Cardiac atrium fibroblast (primary cell): ENCODE data around the gene CMKLR1. TPM values are rescaled to one million over a fixed set of nuclear protein-coding genes. Genes with fewer than 3 reads are reported as not detected.

Source experiments
- total RNA-seq: library from RNA; depleted of rRNA; stranded (reverse); fragments of >200 nt; gene quantifications from 2 replicates; pipeline ENCODE4 v1.2.3, GENCODE V29; 2015

CMKLR1 gene
- total RNA-seq: 0.18 and 0.32 TPM in 2 replicates

GRCh38 chr12:108338915-108339657, at the start of gene CMKLR1:
Gene CMKLR1 (minus strand): TSS chr12:108339311. CDS start chr12:108293591, 45,720 bp downstream.

Other genes starting within 250 kb of the CMKLR1 start
- not detected in 2 replicates for gene WSCD2, start 210.0 kb downstream of the CMKLR1 start, total RNA-seq
- gene FICD, start 176.0 kb upstream of the CMKLR1 start, total RNA-seq: 7.9 and 8.3 TPM in 2 replicates
- gene SART3, start 221.9 kb upstream of the CMKLR1 start, total RNA-seq: 24.4 and 28.0 TPM in 2 replicates
- 67.9 and 71.3 TPM in 2 replicates for gene ISCU, start 223.3 kb upstream of the CMKLR1 start, total RNA-seq